ENCODE measurements around the gene HDHD5. TPM values are rescaled to one million over a fixed set of nuclear protein-coding genes. Genes with fewer than 3 reads are reported as not detected.

Gene HDHD5
- polyA plus RNA-seq, 1 experiment: 35.3 TPM

- TF ChIP-seq, protein P1, sequence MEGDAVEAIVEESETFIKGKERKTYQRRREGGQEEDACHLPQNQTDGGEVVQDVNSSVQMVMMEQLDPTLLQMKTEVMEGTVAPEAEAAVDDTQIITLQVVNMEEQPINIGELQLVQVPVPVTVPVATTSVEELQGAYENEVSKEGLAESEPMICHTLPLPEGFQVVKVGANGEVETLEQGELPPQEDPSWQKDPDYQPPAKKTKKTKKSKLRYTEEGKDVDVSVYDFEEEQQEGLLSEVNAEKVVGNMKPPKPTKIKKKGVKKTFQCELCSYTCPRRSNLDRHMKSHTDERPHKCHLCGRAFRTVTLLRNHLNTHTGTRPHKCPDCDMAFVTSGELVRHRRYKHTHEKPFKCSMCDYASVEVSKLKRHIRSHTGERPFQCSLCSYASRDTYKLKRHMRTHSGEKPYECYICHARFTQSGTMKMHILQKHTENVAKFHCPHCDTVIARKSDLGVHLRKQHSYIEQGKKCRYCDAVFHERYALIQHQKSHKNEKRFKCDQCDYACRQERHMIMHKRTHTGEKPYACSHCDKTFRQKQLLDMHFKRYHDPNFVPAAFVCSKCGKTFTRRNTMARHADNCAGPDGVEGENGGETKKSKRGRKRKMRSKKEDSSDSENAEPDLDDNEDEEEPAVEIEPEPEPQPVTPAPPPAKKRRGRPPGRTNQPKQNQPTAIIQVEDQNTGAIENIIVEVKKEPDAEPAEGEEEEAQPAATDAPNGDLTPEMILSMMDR (IDR thresholded peaks at IDR 0.05; ENCODE audit: insufficient read depth, low read depth, low read length): no peak
- POLR2A ChIA-PET: no interaction called here
- no peak for DNase-seq (ENCODE audit: low read depth)
- CTCF ChIA-PET: no interaction called here
- Histone ChIP-seq H3K36me3 (ENCODE audit: control insufficient read depth, insufficient read depth, low read length) (no peaks in the 10 kb centered on the region), H3K4me3 (ENCODE audit: low read depth, low read length) (no peak overlapping the region), H3K27me3 (ENCODE audit: control insufficient read depth, insufficient read depth, low read length) (peaks cover 10% of the 10 kb centered on the region)
These were observed 38.8 kb downstream of the HDHD5 start for GRCh38 chr22:17120281-17120680.

GRCh38 chr22:17119481-17120202 lies 39.4 kb downstream of the HDHD5 start:
- H3K4me3 ChIP-seq (ENCODE audit: low read depth, low read length): no peak overlapping the region
- ChIA-PET POLR2A (no interaction called here), CTCF (no interaction called here)
- TF ChIP-seq, protein P1 (IDR thresholded peaks at IDR 0.05; ENCODE audit: insufficient read depth, low read depth, low read length): no peak
- H3K27me3 ChIP-seq (ENCODE audit: control insufficient read depth, insufficient read depth, low read length): peaks cover 10% of the 10 kb centered on the region
- H3K36me3 ChIP-seq (ENCODE audit: control insufficient read depth, insufficient read depth, low read length): no peaks in the 10 kb centered on the region
- DNase-seq (ENCODE audit: low read depth): no peak

GRCh38 chr22:17118342-17118741 lies 40.7 kb downstream of the HDHD5 start:
- DNase-seq (ENCODE audit: low read depth): no peak
- Histone ChIP-seq H3K27me3 (ENCODE audit: control insufficient read depth, insufficient read depth, low read length) (peaks cover 10% of the 10 kb centered on the region), H3K36me3 (ENCODE audit: control insufficient read depth, insufficient read depth, low read length) (no peaks in the 10 kb centered on the region), H3K4me3 (ENCODE audit: low read depth, low read length) (no peak overlapping the region)
- POLR2A ChIA-PET: no interaction called here
- TF ChIP-seq, protein P1 (IDR thresholded peaks at IDR 0.05; ENCODE audit: insufficient read depth, low read depth, low read length): no peak
- CTCF ChIA-PET: interaction anchor here (1.2 kb wide), 1 partner anchor 20 kb away, joined by 3 read pairs; no protein-coding TSS in a partner anchor

DNA sequence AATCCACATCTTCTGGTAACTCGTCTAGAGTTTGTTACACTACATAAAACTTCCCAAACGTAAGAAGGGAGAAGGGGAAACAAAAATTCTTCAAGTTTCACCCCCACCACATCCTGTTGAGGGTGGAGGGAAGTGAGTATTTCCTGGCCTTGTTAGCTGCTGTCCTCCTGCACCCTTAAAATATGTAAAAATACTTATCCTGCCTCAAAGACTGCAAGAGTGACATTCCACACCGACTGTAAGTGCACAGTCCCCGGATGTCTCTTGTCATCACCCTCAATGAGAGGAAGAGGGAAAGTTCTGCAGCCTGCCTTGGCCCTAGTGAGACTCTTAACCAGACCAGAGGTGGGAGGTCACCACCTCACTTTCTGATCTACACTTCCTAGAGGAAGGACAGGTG lies 41.2 kb downstream of the HDHD5 start:
- no peaks in the 10 kb centered on the region for H3K36me3 ChIP-seq (ENCODE audit: control insufficient read depth, insufficient read depth, low read length)
- TF ChIP-seq, protein P1 (IDR thresholded peaks at IDR 0.05; ENCODE audit: insufficient read depth, low read depth, low read length): no peak
- no peak for DNase-seq (ENCODE audit: low read depth)
- CTCF ChIA-PET: interaction anchor here (1.1 to 1.2 kb wide), 2 partner anchors 19 to 23 kb away, joined by 3 read pairs; no protein-coding TSS in a partner anchor
- peaks cover 9% of the 10 kb centered on the region for H3K27me3 ChIP-seq (ENCODE audit: control insufficient read depth, insufficient read depth, low read length)
- POLR2A ChIA-PET: no interaction called here
- H3K4me3 ChIP-seq (ENCODE audit: low read depth, low read length): no peak overlapping the region

DNA sequence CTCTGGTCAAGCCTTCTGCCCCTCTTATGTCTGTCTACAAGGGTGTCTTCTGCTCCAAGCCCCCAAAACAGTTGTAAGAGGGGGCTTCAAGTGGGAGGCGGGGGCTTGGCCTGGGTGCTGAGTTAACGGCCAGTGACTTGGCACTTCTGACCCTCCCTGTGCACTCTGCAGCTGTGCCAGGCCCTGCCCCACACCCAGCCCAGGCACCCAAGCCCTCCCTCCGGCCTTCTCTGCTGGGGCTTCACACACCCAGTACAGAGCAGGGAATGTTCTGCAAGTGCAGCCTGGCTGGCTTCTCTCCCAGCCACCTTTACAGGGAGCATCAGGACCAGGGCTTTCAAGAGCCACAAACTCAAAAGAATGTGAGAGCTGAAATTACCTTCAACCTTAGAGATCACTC lies 41.7 kb downstream of the HDHD5 start:
- POLR2A ChIA-PET: no interaction called here
- CTCF ChIA-PET: interaction anchor here (0.7 to 1.2 kb wide), 3 partner anchors 19 to 60 kb away, joined by 3 read pairs; no protein-coding TSS in a partner anchor
- Histone ChIP-seq H3K36me3 (ENCODE audit: control insufficient read depth, insufficient read depth, low read length) (no peaks in the 10 kb centered on the region), H3K4me3 (ENCODE audit: low read depth, low read length) (no peak overlapping the region), H3K27me3 (ENCODE audit: control insufficient read depth, insufficient read depth, low read length) (peaks cover 9% of the 10 kb centered on the region)
- TF ChIP-seq, protein P1 (IDR thresholded peaks at IDR 0.05; ENCODE audit: insufficient read depth, low read depth, low read length): no peak
- no peak for DNase-seq (ENCODE audit: low read depth)

Data from BJ (cell line).